HG03108 (cell line): ENCODE measurements around the gene CNNM3.

ENCODE experiments used
- ATAC-seq: cut with Tn5 transposase; IDR thresholded peaks from one replicate; pipeline ENCODE4 v1.9.1; 2021; ENCODE audit warnings: moderate library complexity; ENCODE audit not compliant: unreplicated experiment

The CNNM3 gene

GRCh38 chr2:96816836-96817702 lies 1.0 kb downstream of the CNNM3 start:
- ATAC-seq: no peak

- ATAC-seq: no peak
Measured at GRCh38 chr2:96817882-96818281, 1.8 kb downstream of the CNNM3 start.

- ATAC-seq: no peak
Measured at GRCh38 chr2:96819128-96819875, 3.2 kb downstream of the CNNM3 start.

- no peak for ATAC-seq
Measured at GRCh38 chr2:96819876-96820511, 3.9 kb downstream of the CNNM3 start.

- no peak for ATAC-seq
Measured at GRCh38 chr2:96821113-96821675, 5.1 kb downstream of the CNNM3 start.

- no peak for ATAC-seq
Measured at GRCh38 chr2:96822786-96823185, 6.7 kb downstream of the CNNM3 start.

GRCh38 chr2:96823198-96823597 lies 7.1 kb downstream of the CNNM3 start:
- ATAC-seq: no peak

GRCh38 chr2:96824079-96824870 lies 8.2 kb downstream of the CNNM3 start:
- no peak for ATAC-seq

GRCh38 chr2:96825057-96825456 lies 9.0 kb downstream of the CNNM3 start:
- ATAC-seq: no peak

- no peak for ATAC-seq
Measured at GRCh38 chr2:96826546-96827278, 10.6 kb downstream of the CNNM3 start.

- ATAC-seq: no peak
Measured at GRCh38 chr2:96828436-96828835, 12.4 kb downstream of the CNNM3 start.

- ATAC-seq: no peak
Measured at GRCh38 chr2:96828874-96829273, 12.8 kb downstream of the CNNM3 start.

GRCh38 chr2:96830044-96830562 lies 14.0 kb downstream of the CNNM3 start:
- no peak for ATAC-seq

- no peak for ATAC-seq
Measured at GRCh38 chr2:96831679-96832078, 15.6 kb downstream of the CNNM3 start.

- no peak for ATAC-seq
Measured at GRCh38 chr2:96832408-96832753, 16.3 kb downstream of the CNNM3 start.

- no peak for ATAC-seq
Measured at GRCh38 chr2:96832754-96833507, 16.9 kb downstream of the CNNM3 start.

GRCh38 chr2:96835830-96836229 lies 19.8 kb downstream of the CNNM3 start:
- no peak for ATAC-seq

GRCh38 chr2:96837575-96837974 lies 21.5 kb downstream of the CNNM3 start:
- no peak for ATAC-seq
